ENCODE data around the gene NR2F2.

Gene NR2F2

GRCh38 chr15:96333131-96334016 is 2.9 kb downstream of the NR2F2 start:
- Histone ChIP-seq H3K27ac (ENCODE audit: low read depth, low read length, poor library complexity, severe bottlenecking) (no peak overlapping the region), H3K27me3 (ENCODE audit: insufficient read depth, low read length) (no peaks in the 10 kb centered on the region)

DNA sequence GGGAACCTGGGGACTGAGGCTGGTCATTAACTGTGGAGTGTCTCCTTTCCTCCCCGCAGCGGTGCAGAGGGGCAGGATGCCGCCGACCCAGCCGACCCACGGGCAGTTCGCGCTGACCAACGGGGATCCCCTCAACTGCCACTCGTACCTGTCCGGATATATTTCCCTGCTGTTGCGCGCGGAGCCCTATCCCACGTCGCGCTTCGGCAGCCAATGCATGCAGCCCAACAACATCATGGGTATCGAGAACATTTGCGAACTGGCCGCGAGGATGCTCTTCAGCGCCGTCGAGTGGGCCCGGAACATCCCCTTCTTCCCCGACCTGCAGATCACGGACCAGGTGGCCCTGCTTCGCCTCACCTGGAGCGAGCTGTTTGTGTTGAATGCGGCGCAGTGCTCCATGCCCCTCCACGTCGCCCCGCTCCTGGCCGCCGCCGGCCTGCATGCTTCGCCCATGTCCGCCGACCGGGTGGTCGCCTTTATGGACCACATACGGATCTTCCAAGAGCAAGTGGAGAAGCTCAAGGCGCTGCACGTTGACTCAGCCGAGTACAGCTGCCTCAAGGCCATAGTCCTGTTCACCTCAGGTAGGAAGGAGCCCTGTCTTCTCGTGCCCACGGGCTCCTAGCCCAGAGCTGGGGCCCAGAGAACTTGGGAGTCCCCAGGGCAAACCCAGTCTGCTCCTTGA is 3.7 kb downstream of the NR2F2 start:
- Histone ChIP-seq H3K4me2 (ENCODE audit: low read length) (no peak overlapping the region), H3K4me1 (ENCODE audit: insufficient read depth, low read length, severe bottlenecking) (no peaks in the 10 kb centered on the region), H3K27ac (ENCODE audit: low read depth, low read length, poor library complexity, severe bottlenecking) (no peak overlapping the region), H3K9me3 (ENCODE audit: low read length) (no peaks in the 10 kb centered on the region), H3K36me3 (ENCODE audit: insufficient read depth, low read length) (no peaks in the 10 kb centered on the region), H3K27me3 (ENCODE audit: insufficient read depth, low read length) (no peaks in the 10 kb centered on the region), H3F3A (ENCODE audit: insufficient read depth, low read length) (no peaks in the 10 kb centered on the region), H2AFZ (ENCODE audit: low read length) (no peak overlapping the region), H3K79me2 (ENCODE audit: insufficient read depth, low read length) (no peaks in the 10 kb centered on the region), H3K9me2 (ENCODE audit: low read depth, low read length) (no peaks in the 10 kb centered on the region), H4K20me1 (ENCODE audit: insufficient read depth, low read length) (no peaks in the 10 kb centered on the region), H3K4me3 (ENCODE audit: low read depth, low read length, poor library complexity, severe bottlenecking) (no peak overlapping the region), H3K9ac (ENCODE audit: low read length) (no peak overlapping the region)
- TF ChIP-seq EZH2 (IDR thresholded peaks at IDR 0.05; ENCODE audit: borderline replicate concordance, low read length): no peak
- TF ChIP-seq, protein P1, sequence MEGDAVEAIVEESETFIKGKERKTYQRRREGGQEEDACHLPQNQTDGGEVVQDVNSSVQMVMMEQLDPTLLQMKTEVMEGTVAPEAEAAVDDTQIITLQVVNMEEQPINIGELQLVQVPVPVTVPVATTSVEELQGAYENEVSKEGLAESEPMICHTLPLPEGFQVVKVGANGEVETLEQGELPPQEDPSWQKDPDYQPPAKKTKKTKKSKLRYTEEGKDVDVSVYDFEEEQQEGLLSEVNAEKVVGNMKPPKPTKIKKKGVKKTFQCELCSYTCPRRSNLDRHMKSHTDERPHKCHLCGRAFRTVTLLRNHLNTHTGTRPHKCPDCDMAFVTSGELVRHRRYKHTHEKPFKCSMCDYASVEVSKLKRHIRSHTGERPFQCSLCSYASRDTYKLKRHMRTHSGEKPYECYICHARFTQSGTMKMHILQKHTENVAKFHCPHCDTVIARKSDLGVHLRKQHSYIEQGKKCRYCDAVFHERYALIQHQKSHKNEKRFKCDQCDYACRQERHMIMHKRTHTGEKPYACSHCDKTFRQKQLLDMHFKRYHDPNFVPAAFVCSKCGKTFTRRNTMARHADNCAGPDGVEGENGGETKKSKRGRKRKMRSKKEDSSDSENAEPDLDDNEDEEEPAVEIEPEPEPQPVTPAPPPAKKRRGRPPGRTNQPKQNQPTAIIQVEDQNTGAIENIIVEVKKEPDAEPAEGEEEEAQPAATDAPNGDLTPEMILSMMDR (IDR thresholded peaks at IDR 0.05; ENCODE audit: low read length): no peak

More at GRCh38 chr15:96333131-96334016, 2.9 kb downstream of the NR2F2 start:
- TF ChIP-seq EZH2 (IDR thresholded peaks at IDR 0.05; ENCODE audit: borderline replicate concordance, low read length): no peak
- TF ChIP-seq, protein P1 (IDR thresholded peaks at IDR 0.05; ENCODE audit: low read length): no peak
- no peak overlapping the region for H3K4me3 ChIP-seq (ENCODE audit: low read depth, low read length, poor library complexity, severe bottlenecking)
- no peaks in the 10 kb centered on the region for H3K36me3 ChIP-seq (ENCODE audit: insufficient read depth, low read length)
- no peak overlapping the region for H3K9ac ChIP-seq (ENCODE audit: low read length)
- H3K4me1 ChIP-seq (ENCODE audit: insufficient read depth, low read length, severe bottlenecking): no peaks in the 10 kb centered on the region
- H3K79me2 ChIP-seq (ENCODE audit: insufficient read depth, low read length): no peaks in the 10 kb centered on the region
- no peaks in the 10 kb centered on the region for H3K9me3 ChIP-seq (ENCODE audit: low read length)
- no peaks in the 10 kb centered on the region for H4K20me1 ChIP-seq (ENCODE audit: insufficient read depth, low read length)
- no peak overlapping the region for H3K4me2 ChIP-seq (ENCODE audit: low read length)
- H3K9me2 ChIP-seq (ENCODE audit: low read depth, low read length): no peaks in the 10 kb centered on the region
- no peaks in the 10 kb centered on the region for H3F3A ChIP-seq (ENCODE audit: insufficient read depth, low read length)
- H2AFZ ChIP-seq (ENCODE audit: low read length): no peak overlapping the region

GRCh38 chr15:96334705-96335410 is 4.4 kb downstream of the NR2F2 start:
- H4K20me1 ChIP-seq (ENCODE audit: insufficient read depth, low read length): no peaks in the 10 kb centered on the region
- no peak overlapping the region for H3K9ac ChIP-seq (ENCODE audit: low read length)
- no peak overlapping the region for H3K4me3 ChIP-seq (ENCODE audit: low read depth, low read length, poor library complexity, severe bottlenecking)
- no peak overlapping the region for H2AFZ ChIP-seq (ENCODE audit: low read length)
- no peaks in the 10 kb centered on the region for H3K9me2 ChIP-seq (ENCODE audit: low read depth, low read length)
- H3K4me2 ChIP-seq (ENCODE audit: low read length): no peak overlapping the region
- H3K27me3 ChIP-seq (ENCODE audit: insufficient read depth, low read length): no peaks in the 10 kb centered on the region
- H3K9me3 ChIP-seq (ENCODE audit: low read length): no peaks in the 10 kb centered on the region
- TF ChIP-seq EZH2 (IDR thresholded peaks at IDR 0.05; ENCODE audit: borderline replicate concordance, low read length): no peak
- TF ChIP-seq, protein P1 (IDR thresholded peaks at IDR 0.05; ENCODE audit: low read length): no peak
- H3K79me2 ChIP-seq (ENCODE audit: insufficient read depth, low read length): no peaks in the 10 kb centered on the region
- no peaks in the 10 kb centered on the region for H3F3A ChIP-seq (ENCODE audit: insufficient read depth, low read length)
- no peak overlapping the region for H3K27ac ChIP-seq (ENCODE audit: low read depth, low read length, poor library complexity, severe bottlenecking)
- H3K4me1 ChIP-seq (ENCODE audit: insufficient read depth, low read length, severe bottlenecking): no peaks in the 10 kb centered on the region
- no peaks in the 10 kb centered on the region for H3K36me3 ChIP-seq (ENCODE audit: insufficient read depth, low read length)

Data from OCI-LY1 (cell line).